ENCODE measurements around the gene PRKCSH. TPM values are rescaled to one million over a fixed set of nuclear protein-coding genes. Genes with fewer than 3 reads are reported as not detected.

The PRKCSH gene
- total RNA-seq, 1 donor: 67.1 TPM

GRCh38 chr19:11486661-11487503 lies 51.4 kb downstream of the PRKCSH start:
- Histone ChIP-seq H3K4me3 (ENCODE audit: low read length) (no peak overlapping the region), H3K9me3 (ENCODE audit: low read depth, low read length) (no peaks in the 10 kb centered on the region), H3K27me3 (ENCODE audit: insufficient read depth, low read length) (peaks cover 5% of the 10 kb centered on the region), H3K4me1 (ENCODE audit: insufficient read depth, low read length) (peaks cover 13% of the 10 kb centered on the region)

GRCh38 chr19:11489378-11489777 lies 53.9 kb downstream of the PRKCSH start:
- no peaks in the 10 kb centered on the region for H3K9me3 ChIP-seq (ENCODE audit: low read depth, low read length)
- no peaks in the 10 kb centered on the region for H3K4me1 ChIP-seq (ENCODE audit: insufficient read depth, low read length)
- H3K27me3 ChIP-seq (ENCODE audit: insufficient read depth, low read length): no peaks in the 10 kb centered on the region
- H3K4me3 ChIP-seq (ENCODE audit: low read length): no peak overlapping the region

GRCh38 chr19:11494634-11495285 lies 59.3 kb downstream of the PRKCSH start:
- Histone ChIP-seq H3K4me3 (ENCODE audit: low read length) (no peak overlapping the region), H3K27me3 (ENCODE audit: insufficient read depth, low read length) (no peaks in the 10 kb centered on the region), H3K4me1 (ENCODE audit: insufficient read depth, low read length) (no peaks in the 10 kb centered on the region), H3K9me3 (ENCODE audit: low read depth, low read length) (no peaks in the 10 kb centered on the region)

GRCh38 chr19:11495481-11495880 lies 60.0 kb downstream of the PRKCSH start:
- H3K4me3 ChIP-seq (ENCODE audit: low read length): no peak overlapping the region
- H3K9me3 ChIP-seq (ENCODE audit: low read depth, low read length): no peaks in the 10 kb centered on the region
- H3K27me3 ChIP-seq (ENCODE audit: insufficient read depth, low read length): no peaks in the 10 kb centered on the region
- H3K4me1 ChIP-seq (ENCODE audit: insufficient read depth, low read length): no peaks in the 10 kb centered on the region

DNA sequence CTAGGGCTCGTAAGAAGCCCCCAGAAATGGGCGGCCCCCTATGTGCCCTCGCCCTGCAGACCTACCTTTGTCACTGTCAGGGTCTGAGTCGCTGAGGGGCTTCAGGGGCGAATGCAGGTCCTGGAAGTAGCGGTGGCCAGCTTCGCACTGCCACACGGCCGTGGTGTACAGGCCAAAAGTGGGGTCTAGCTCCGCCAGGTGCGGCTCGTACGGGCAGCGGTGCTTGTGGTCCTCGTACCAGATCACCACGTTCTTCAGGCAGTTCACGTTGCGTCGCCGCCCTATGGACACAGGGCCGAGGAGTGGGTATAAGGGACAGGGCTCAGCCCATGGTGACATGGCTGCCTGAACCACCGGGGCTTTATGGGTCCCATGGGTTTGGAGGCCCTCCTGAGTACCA lies 60.5 kb downstream of the PRKCSH start:
- Histone ChIP-seq H3K9me3 (ENCODE audit: low read depth, low read length) (no peaks in the 10 kb centered on the region), H3K4me1 (ENCODE audit: insufficient read depth, low read length) (no peaks in the 10 kb centered on the region), H3K27me3 (ENCODE audit: insufficient read depth, low read length) (no peaks in the 10 kb centered on the region), H3K4me3 (ENCODE audit: low read length) (no peak overlapping the region)

DNA sequence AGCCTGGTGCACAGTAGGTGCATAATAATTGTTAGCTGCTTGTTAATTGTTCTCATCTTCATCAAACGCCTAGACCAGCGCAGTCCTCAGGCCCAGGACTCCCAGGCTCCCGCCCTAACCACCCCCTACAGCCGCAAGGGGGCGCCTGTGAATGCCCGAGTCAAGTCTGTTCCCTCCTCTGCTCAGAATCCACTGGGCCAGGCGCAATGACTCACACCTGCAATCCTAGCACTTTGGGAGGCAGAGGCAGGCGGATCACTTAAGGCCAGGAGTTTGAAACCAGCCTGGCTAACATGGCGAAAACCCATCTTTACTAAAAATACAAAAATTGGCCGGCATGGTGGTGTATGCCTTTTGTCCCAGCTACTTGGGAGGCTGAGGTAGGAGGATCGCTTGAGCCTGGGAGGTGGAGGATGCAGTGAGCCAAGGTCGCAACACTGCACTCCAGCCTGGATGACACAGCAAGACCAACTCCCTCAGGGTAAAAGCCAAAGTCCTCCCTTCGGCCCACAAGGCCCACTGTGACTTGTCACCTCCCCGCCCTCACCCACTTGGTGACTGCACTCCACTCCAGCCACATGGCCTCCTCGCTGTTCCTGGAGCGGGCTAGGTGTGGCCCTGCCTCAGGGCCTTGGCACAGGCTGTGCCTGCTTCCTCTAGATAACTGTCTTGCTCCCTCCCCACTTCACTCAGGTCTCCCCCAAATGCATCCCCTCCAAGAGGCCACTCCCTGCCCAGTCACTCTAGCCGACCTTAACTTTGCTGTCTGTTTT lies 61.1 kb downstream of the PRKCSH start:
- Histone ChIP-seq H3K4me1 (ENCODE audit: insufficient read depth, low read length) (no peaks in the 10 kb centered on the region), H3K4me3 (ENCODE audit: low read length) (no peak overlapping the region), H3K9me3 (ENCODE audit: low read depth, low read length) (no peaks in the 10 kb centered on the region), H3K27me3 (ENCODE audit: insufficient read depth, low read length) (no peaks in the 10 kb centered on the region)

- no peaks in the 10 kb centered on the region for H3K9me3 ChIP-seq (ENCODE audit: low read depth, low read length)
- no peak overlapping the region for H3K4me3 ChIP-seq (ENCODE audit: low read length)
Measured at GRCh38 chr19:11499220-11499726, 63.8 kb downstream of the PRKCSH start.

DNA sequence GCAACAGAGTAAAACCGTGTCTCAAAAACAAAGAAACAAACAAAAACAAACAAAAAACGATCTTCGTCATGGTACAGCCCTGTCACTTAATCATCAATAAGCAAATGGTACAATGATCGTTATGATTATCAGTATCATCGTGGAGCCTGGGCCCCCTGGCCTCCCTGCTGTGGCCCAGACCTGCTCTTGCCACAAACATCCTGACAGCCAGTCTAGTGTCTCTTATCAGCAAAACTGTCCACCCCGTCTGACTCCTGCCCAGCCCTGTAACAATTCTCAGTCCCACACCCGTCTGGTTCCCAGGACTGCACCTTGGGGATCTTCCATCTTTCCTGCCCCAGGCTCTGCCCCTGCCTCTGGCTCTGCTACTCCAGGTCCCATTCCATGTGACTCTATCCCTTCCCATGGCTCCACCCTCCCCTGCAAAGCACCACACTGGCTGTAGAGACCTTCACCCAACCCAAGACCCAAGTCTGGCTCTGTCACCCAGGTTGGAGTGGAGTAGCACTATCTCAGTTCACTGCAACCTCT lies 64.5 kb downstream of the PRKCSH start:
- H3K4me1 ChIP-seq (ENCODE audit: insufficient read depth, low read length): peaks cover 5% of the 10 kb centered on the region
- no peak overlapping the region for H3K4me3 ChIP-seq (ENCODE audit: low read length)
- H3K9me3 ChIP-seq (ENCODE audit: low read depth, low read length): no peaks in the 10 kb centered on the region
- no peaks in the 10 kb centered on the region for H3K27me3 ChIP-seq (ENCODE audit: insufficient read depth, low read length)

More at GRCh38 chr19:11499220-11499726, 63.8 kb downstream of the PRKCSH start:
- Histone ChIP-seq H3K4me1 (ENCODE audit: insufficient read depth, low read length) (no peaks in the 10 kb centered on the region), H3K27me3 (ENCODE audit: insufficient read depth, low read length) (no peaks in the 10 kb centered on the region)

Other genes with a start within 250 kb of the PRKCSH start
- 1.4 TPM for gene KANK2, start 238.1 kb upstream of the PRKCSH start, total RNA-seq
- gene ANGPTL8, start 196.0 kb upstream of the PRKCSH start, total RNA-seq: not detected
- 0.10 TPM for gene DOCK6, start 173.1 kb upstream of the PRKCSH start, total RNA-seq
- not detected for gene TSPAN16, start 139.5 kb upstream of the PRKCSH start, total RNA-seq
- 12.1 TPM for gene RAB3D, start 96.0 kb upstream of the PRKCSH start, total RNA-seq
- gene TMEM205, start 89.4 kb upstream of the PRKCSH start, total RNA-seq: 34.3 TPM
- 15.6 TPM for gene CCDC159, start 89.1 kb upstream of the PRKCSH start, total RNA-seq
- gene PLPPR2, start 80.2 kb upstream of the PRKCSH start, total RNA-seq: 7.3 TPM
- gene SWSAP1, start 61.0 kb upstream of the PRKCSH start, total RNA-seq: 0.94 TPM
- gene EPOR, start 51.3 kb upstream of the PRKCSH start, total RNA-seq: 8.8 TPM
- gene RGL3, start 16.3 kb upstream of the PRKCSH start, total RNA-seq: not detected
- gene ODAD3, start 514 bp upstream of the PRKCSH start, total RNA-seq: not detected
- not detected for gene ELAVL3, start 45.4 kb downstream of the PRKCSH start, total RNA-seq
- 3.5 TPM for gene ZNF653, start 70.2 kb downstream of the PRKCSH start, total RNA-seq
- gene ECSIT, start 93.5 kb downstream of the PRKCSH start, total RNA-seq: 23.4 TPM
- gene CNN1, start 103.2 kb downstream of the PRKCSH start, total RNA-seq: 0.52 TPM
- gene ELOF1, start 123.6 kb downstream of the PRKCSH start, total RNA-seq: 29.3 TPM
- gene ACP5, start 142.0 kb downstream of the PRKCSH start, total RNA-seq: 17.5 TPM
- gene ZNF627, start 161.8 kb downstream of the PRKCSH start, total RNA-seq: 11.5 TPM

Data from mononuclear cell (primary cell).